Neural crest cell (in vitro differentiated cells): ENCODE data around the gene FBLN1. TPM values are rescaled to one million over a fixed set of nuclear protein-coding genes. Genes with fewer than 3 reads are reported as not detected.

Source experiments
- DNase-seq: peaks from one replicate; pipeline ENCODE4 v3.0.0; 2021; ENCODE audit warnings: low read depth, mixed read lengths, low spot score
- H3K27ac Mint-ChIP-seq: one replicate; pipeline ENCODE4 v1.8.0; 2021; ENCODE audit warnings: mild to moderate bottlenecking, mixed read lengths; ENCODE audit not compliant: unreplicated experiment
- H3K27me3 Mint-ChIP-seq: 2 replicates; pipeline ENCODE4 v1.8.0; 2021; ENCODE audit warnings: low read depth, mild to moderate bottlenecking, mixed read lengths
- H3K36me3 Mint-ChIP-seq: 2 replicates; pipeline ENCODE4 v1.8.0; 2021; ENCODE audit warnings: low read depth, mild to moderate bottlenecking, mixed read lengths
- H3K4me1 Mint-ChIP-seq: 2 replicates; pipeline ENCODE4 v1.8.0; 2021; ENCODE audit warnings: mixed read lengths
- H3K4me3 Mint-ChIP-seq: one replicate; pipeline ENCODE4 v1.8.0; 2021; ENCODE audit warnings: mild to moderate bottlenecking, mixed read lengths
- H3K9me3 Mint-ChIP-seq: 2 replicates; pipeline ENCODE4 v1.8.0; 2021; ENCODE audit warnings: mixed read lengths
- total RNA-seq: library from RNA; stranded (reverse); gene quantifications from 2 replicates; pipeline ENCODE4 v1.2.1, GENCODE V29; 2021
- TF ChIP-seq, protein P1 (sequence below): fragments of 200-600 bp; sonication (generic); conservative IDR thresholded peaks from 2 replicates; pipeline ENCODE4 v1.5.0; 2021; ENCODE audit warnings: antibody characterized with exemption, mild to moderate bottlenecking

The FBLN1 gene
- total RNA-seq, 1 donor from 2014 or later: 163 TPM

GRCh38 chr22:45506816-45507360 lies 4.2 kb downstream of the FBLN1 start:
- peak overlapping the region; percentile 65 for H3K4me3 Mint-ChIP-seq
- DNase-seq: no peak
- H3K4me1 Mint-ChIP-seq: peaks cover 66% of the 10 kb centered on the region
- no peaks in the 10 kb centered on the region for H3K36me3 Mint-ChIP-seq
- H3K27ac Mint-ChIP-seq: no peak overlapping the region
- H3K9me3 Mint-ChIP-seq: no peaks in the 10 kb centered on the region
- TF ChIP-seq, protein P1, sequence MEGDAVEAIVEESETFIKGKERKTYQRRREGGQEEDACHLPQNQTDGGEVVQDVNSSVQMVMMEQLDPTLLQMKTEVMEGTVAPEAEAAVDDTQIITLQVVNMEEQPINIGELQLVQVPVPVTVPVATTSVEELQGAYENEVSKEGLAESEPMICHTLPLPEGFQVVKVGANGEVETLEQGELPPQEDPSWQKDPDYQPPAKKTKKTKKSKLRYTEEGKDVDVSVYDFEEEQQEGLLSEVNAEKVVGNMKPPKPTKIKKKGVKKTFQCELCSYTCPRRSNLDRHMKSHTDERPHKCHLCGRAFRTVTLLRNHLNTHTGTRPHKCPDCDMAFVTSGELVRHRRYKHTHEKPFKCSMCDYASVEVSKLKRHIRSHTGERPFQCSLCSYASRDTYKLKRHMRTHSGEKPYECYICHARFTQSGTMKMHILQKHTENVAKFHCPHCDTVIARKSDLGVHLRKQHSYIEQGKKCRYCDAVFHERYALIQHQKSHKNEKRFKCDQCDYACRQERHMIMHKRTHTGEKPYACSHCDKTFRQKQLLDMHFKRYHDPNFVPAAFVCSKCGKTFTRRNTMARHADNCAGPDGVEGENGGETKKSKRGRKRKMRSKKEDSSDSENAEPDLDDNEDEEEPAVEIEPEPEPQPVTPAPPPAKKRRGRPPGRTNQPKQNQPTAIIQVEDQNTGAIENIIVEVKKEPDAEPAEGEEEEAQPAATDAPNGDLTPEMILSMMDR: no peak
- peaks cover 29% of the 10 kb centered on the region for H3K27me3 Mint-ChIP-seq

DNA sequence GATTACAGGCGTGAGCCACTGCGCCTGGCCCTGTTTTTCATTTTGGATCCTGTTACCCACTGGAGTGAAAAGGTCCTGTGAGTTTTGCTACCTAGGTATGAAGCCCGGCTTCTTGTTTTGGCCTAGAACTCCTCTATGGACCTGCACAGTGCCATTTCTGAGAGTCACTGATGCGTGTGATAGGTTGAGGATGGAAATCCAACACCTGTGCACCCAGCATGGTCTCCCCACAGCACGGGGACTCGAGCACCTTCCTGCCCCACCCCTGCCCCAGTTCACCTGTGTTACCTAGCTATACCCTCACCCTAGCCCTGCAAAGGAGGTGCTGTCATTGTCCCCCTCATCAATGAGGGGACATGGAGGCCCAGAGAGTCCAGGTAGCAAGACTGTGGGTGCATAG lies 5.1 kb downstream of the FBLN1 start:
- H3K36me3 Mint-ChIP-seq: no peaks in the 10 kb centered on the region
- no peaks in the 10 kb centered on the region for H3K9me3 Mint-ChIP-seq
- TF ChIP-seq, protein P1: no peak
- H3K4me1 Mint-ChIP-seq: peaks cover 67% of the 10 kb centered on the region
- peaks cover 27% of the 10 kb centered on the region for H3K27me3 Mint-ChIP-seq
- H3K4me3 Mint-ChIP-seq: no peak overlapping the region
- no peak for DNase-seq
- H3K27ac Mint-ChIP-seq: no peak overlapping the region

- H3K27ac Mint-ChIP-seq: no peak overlapping the region
Observed at GRCh38 chr22:45508814-45509213, 6.1 kb downstream of the FBLN1 start.

DNA sequence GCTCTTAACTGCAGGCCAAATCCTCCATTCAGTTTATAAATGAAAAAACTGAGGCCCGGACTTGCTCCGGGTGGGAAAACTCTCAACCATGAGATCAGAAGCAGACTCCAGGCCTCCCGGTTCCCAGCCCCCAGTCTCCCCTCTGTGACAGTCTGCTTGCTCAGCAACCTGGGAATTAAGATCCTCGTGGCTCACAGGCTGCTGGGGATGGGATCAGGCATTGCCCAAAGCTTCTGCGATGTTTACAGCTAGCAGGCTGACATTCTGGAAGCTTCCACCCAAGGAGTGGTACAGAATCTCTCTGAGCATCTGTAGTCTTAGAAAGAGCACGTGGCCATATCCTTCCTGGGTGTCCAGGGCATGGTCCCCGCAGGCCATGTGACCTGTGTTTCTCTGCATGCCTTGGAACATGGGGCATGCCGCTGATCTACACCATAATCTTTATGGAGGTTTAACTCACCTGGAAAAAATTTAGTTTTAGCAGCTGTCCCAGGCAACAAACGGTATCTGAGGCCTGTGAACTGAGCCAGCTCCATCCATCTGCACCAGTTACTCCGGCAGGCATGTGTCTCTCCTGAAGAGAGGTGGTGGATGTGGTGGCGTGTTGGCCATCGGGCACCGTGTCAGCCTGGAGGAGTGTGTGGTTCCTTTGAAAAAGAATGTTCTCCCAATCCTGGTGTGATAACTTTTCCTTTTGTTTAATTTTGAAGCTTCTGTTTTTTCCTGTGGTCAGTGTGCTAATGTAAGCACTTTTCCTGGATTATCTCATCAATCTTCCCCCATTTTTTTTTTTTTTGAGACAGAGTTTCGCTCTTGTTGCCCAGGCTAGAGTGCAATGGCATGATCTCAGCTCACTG lies 7.9 kb downstream of the FBLN1 start:
- Mint-ChIP-seq H3K4me3 (no peak overlapping the region), H3K4me1 (peaks cover 61% of the 10 kb centered on the region), H3K27me3 (peaks cover 25% of the 10 kb centered on the region), H3K9me3 (no peaks in the 10 kb centered on the region), H3K36me3 (no peaks in the 10 kb centered on the region), H3K27ac (no peak overlapping the region)
- TF ChIP-seq, protein P1: no peak
- no peak for DNase-seq

More at GRCh38 chr22:45508814-45509213, 6.1 kb downstream of the FBLN1 start:
- Mint-ChIP-seq H3K4me1 (peaks cover 67% of the 10 kb centered on the region), H3K4me3 (peak overlapping the region; percentile 8), H3K27me3 (peaks cover 31% of the 10 kb centered on the region), H3K9me3 (no peaks in the 10 kb centered on the region), H3K36me3 (no peaks in the 10 kb centered on the region)
- no peak for DNase-seq
- TF ChIP-seq, protein P1: no peak

- peaks cover 53% of the 10 kb centered on the region for H3K4me1 Mint-ChIP-seq
- DNase-seq: no peak
- no peaks in the 10 kb centered on the region for H3K36me3 Mint-ChIP-seq
Observed at GRCh38 chr22:45511847-45512261, 9.2 kb downstream of the FBLN1 start.

More at GRCh38 chr22:45511847-45512261, 9.2 kb downstream of the FBLN1 start:
- TF ChIP-seq, protein P1: no peak
- no peak overlapping the region for H3K4me3 Mint-ChIP-seq
- H3K9me3 Mint-ChIP-seq: no peaks in the 10 kb centered on the region
- H3K27ac Mint-ChIP-seq: no peak overlapping the region
- peaks cover 29% of the 10 kb centered on the region for H3K27me3 Mint-ChIP-seq
